ENCODE results near the gene GLRX. TPM values are rescaled to one million over a fixed set of nuclear protein-coding genes. Genes with fewer than 3 reads are reported as not detected.

GLRX gene
- total and polyA plus RNA-seq, 2 of the 13 experiments (the other 11 are each of a cell fraction or from before 2014, with no cell fraction given), result 63.8 to 499 TPM

DNA sequence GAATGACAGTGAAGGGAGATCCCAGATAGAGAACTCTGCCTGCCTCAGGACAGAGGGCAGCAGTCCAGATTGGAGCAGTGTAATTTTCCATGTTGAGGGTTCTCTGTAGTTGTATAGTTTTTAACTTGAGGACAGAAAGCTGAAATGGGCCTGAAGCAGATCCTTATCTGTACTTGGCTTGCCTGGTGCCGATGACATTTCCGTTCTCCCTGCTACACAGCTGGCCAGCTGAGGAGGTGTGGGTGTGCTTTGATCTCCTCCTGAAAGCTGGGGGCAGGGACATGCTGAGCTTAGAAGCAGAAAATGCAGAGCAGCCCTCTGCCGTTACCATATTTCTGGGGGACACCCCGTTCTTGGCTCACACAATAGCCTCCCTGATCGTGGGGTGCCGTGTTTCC lies 10.5 kb downstream of the GLRX start:
- intact Hi-C loops (cut with micrococcal nuclease; ENCODE audit: unreplicated experiment) (loop anchor here (5.0 kb wide), 1 partner anchor 35 kb away; no protein-coding TSS in a partner anchor), in situ Hi-C loops (cut with HindIII; ENCODE audit: extremely low pct_ligation_motif_present, low pct_unique_long_range_greater_than_20kb) (no loop called here)
- ATAC-seq (peak; percentile 87), DNase-seq (ENCODE audit: low spot score) (peak; percentile 77), FAIRE-seq (peak; percentile 89)
- BruUV-seq (replicated peaks), result no TSS peak
- Histone ChIP-seq H3K27me3 (ENCODE audit: control insufficient read depth in 1 of 2, insufficient read depth in 2 of 2, low read length in 2 of 2) (no peaks in the 10 kb centered on the region), H3K27ac (ENCODE audit: extremely low read length, insufficient read depth, low read length) (peak overlapping the region; percentile 27), H3K9ac (ENCODE audit: insufficient read depth, low read depth, low read length) (peak overlapping the region; percentile 30; the same call in 1 of the 2 replicates), H3K4me1 (ENCODE audit: insufficient read depth, low read length) (peaks cover 53% of the 10 kb centered on the region), H3K79me2 (ENCODE audit: insufficient read depth, low read length) (peaks cover under 1% of the 10 kb centered on the region), H2AFZ (ENCODE audit: low read length) (no peak overlapping the region), H4K20me1 (ENCODE audit: insufficient read depth, low read length) (no peaks in the 10 kb centered on the region), H3K4me2 (ENCODE audit: low read depth, low read length) (peak overlapping the region; percentile 25; the same call in 1 of the 2 replicates), H3K4me3 (replicated peaks in 1 of 3; ENCODE audit: insufficient read depth in 1 of 3, low read depth in 2 of 3, low read length in 3 of 3) (peak overlapping the region in 1 of 3 experiments; percentile 20; a peak in 1 of 6 replicates), H3K36me3 (replicated peaks in 1 of 2; ENCODE audit: control insufficient read depth in 1 of 2, insufficient read depth in 2 of 2, low read length in 2 of 2) (peaks cover 13 to 39% of the 10 kb centered on the region in 2 experiments), H3K9me3 (ENCODE audit: low read length) (no peaks in the 10 kb centered on the region)
- POLR2A ChIA-PET, result interaction anchor here (0.8 to 10.9 kb wide), 3 partner anchors 11 to 23 kb away, joined by 3 to 98 read pairs (median 3); partner anchors contain the start of gene GLRX
- 33% methylated on average over 5 of the region's 6 CpGs for WGBS (ENCODE audit: low lambda C conversion rate)
- CTCF ChIA-PET (ENCODE audit: low intra/inter-chr PET ratio, low total read pairs), result interaction anchor here (1.6 kb wide), 1 partner anchor 31 kb away, joined by 4 read pairs; no protein-coding TSS in a partner anchor
- TF ChIP-seq RBM39 (IDR thresholded peaks at IDR 0.05; ENCODE audit: low read depth, low read length, poor library complexity, severe bottlenecking), result no peak
- no peak for TF ChIP-seq TFDP2 (CRISPR knock-in tag; IDR thresholded peaks at IDR 0.05)
- no peak for TF ChIP-seq ISX (CRISPR knock-in tag; conservative IDR thresholded peaks at IDR 0.05)
- TF ChIP-seq SALL2 (CRISPR knock-in tag; IDR thresholded peaks at IDR 0.05), result no peak
- TF ChIP-seq GABPA (IDR thresholded peaks at IDR 0.05; ENCODE audit: low read depth, low read length), result no peak
- TF ChIP-seq GABPA (CRISPR knock-in tag; IDR thresholded peaks at IDR 0.05; ENCODE audit: low read depth), result peak; percentile 16; the same call in 1 of the 2 replicates
- peak; percentile 95 for TF ChIP-seq SAP130 (CRISPR knock-in tag; IDR thresholded peaks at IDR 0.05; ENCODE audit: low read depth)
- peak; percentile 87 for TF ChIP-seq SIN3A (IDR thresholded peaks at IDR 0.05; ENCODE audit: borderline replicate concordance, low read depth, low read length)
- TF ChIP-seq SOX5 (CRISPR knock-in tag; IDR thresholded peaks at IDR 0.05; ENCODE audit: borderline replicate concordance), result peak; percentile 51; the same call in 1 of the 2 replicates
- TF ChIP-seq GATAD1 (CRISPR knock-in tag; IDR thresholded peaks at IDR 0.05), result 0 out of 2 replicates have a peak, but pooled peaks have one; percentile 18
- TF ChIP-seq ZNF816 (CRISPR knock-in tag; IDR thresholded peaks at IDR 0.05; ENCODE audit: borderline replicate concordance), result no peak
- TF ChIP-seq, protein P1, sequence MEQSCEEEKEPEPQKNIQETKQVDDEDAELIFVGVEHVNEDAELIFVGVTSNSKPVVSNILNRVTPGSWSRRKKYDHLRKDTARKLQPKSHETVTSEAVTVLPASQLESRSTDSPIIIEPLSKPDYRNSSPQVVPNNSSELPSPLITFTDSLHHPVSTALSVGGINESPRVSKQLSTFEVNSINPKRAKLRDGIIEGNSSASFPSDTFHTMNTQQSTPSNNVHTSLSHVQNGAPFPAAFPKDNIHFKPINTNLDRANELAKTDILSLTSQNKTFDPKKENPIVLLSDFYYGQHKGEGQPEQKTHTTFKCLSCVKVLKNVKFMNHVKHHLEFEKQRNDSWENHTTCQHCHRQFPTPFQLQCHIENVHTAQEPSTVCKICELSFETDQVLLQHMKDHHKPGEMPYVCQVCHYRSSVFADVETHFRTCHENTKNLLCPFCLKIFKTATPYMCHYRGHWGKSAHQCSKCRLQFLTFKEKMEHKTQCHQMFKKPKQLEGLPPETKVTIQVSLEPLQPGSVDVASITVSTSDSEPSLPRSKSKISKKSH (CRISPR knock-in tag; IDR thresholded peaks at IDR 0.05; ENCODE audit: borderline replicate concordance), result no peak
- no peak for TF ChIP-seq HBP1 (CRISPR knock-in tag; IDR thresholded peaks at IDR 0.05; ENCODE audit: low read depth)
- no peak for TF ChIP-seq ZNF460 (CRISPR knock-in tag; IDR thresholded peaks at IDR 0.05; ENCODE audit: borderline replicate concordance)
- TF ChIP-seq PLRG1 (conservative IDR thresholded peaks at IDR 0.05), result no peak
- TF ChIP-seq SYNCRIP (IDR thresholded peaks at IDR 0.05; ENCODE audit: insufficient read depth, low read depth, low read length), result no peak
- TF ChIP-seq ZIK1 (CRISPR knock-in tag; IDR thresholded peaks at IDR 0.05; ENCODE audit: borderline replicate concordance, low read depth), result no peak
- no peak for TF ChIP-seq ZSCAN25 (CRISPR knock-in tag; IDR thresholded peaks at IDR 0.05)
- 0 out of 2 replicates have a peak, but pooled peaks have one; percentile 22 for TF ChIP-seq TARDBP (CRISPR knock-in tag; IDR thresholded peaks at IDR 0.05)
- TF ChIP-seq ZNF335 (CRISPR knock-in tag; IDR thresholded peaks at IDR 0.05), result peak; percentile 18; the same call in 1 of the 2 replicates
- peak; percentile 44; the same call in 1 of the 2 replicates for TF ChIP-seq FOXO1 (CRISPR knock-in tag; IDR thresholded peaks at IDR 0.05)

Data from HepG2 (cell line).